GM23338 (cell line): ENCODE results near the gene GUCA1A. TPM values are rescaled to one million over a fixed set of nuclear protein-coding genes. Genes with fewer than 3 reads are reported as not detected.
"Not testable (repeated sequence)": the region's sequence is repeated elsewhere in the genome, so short reads cannot be mapped to it uniquely, and the experiment has no call there.

Source experiments
- ATAC-seq: fragments of 200-7000 bp; cut with Tn5 transposase; 3 replicates; pipeline ENCODE4 v1.9.1; 2020
- DNase-seq: peaks from one replicate; pipeline ENCODE4 v3.0.0-alpha.2; 2015; ENCODE audit warnings: low spot score
- H2AFZ ChIP-seq: fragments of 200-600 bp; sonication (generic); 2 replicates; pipeline ENCODE4 v1.8.0; 2016; ENCODE audit warnings: antibody characterized with exemption, mild to moderate bottlenecking, moderate library complexity
- H3F3A ChIP-seq: fragments of 200-600 bp; sonication (generic); replicated peaks from 2 replicates; pipeline ENCODE4 v1.8.0; 2017; ENCODE audit warnings: antibody characterized with exemption, mixed run types, low read depth
- H3K27ac ChIP-seq: fragments of 200-600 bp; sonication (generic); 2 replicates; pipeline ENCODE4 v1.6.1; 2016; ENCODE audit warnings: low read depth
- H3K27me3 ChIP-seq: fragments of 200-600 bp; sonication (generic); 2 replicates; pipeline ENCODE4 v1.8.0; 2016; ENCODE audit warnings: mild to moderate bottlenecking, mixed run types, moderate library complexity; ENCODE audit not compliant: insufficient read depth
- H3K36me3 ChIP-seq: fragments of 200-600 bp; sonication (generic); 2 replicates; pipeline ENCODE4 v1.8.0; 2016; ENCODE audit warnings: mild to moderate bottlenecking; ENCODE audit not compliant: insufficient read depth
- H3K4me1 ChIP-seq: fragments of 200-600 bp; sonication (generic); 2 replicates; pipeline ENCODE4 v1.8.0; 2016; ENCODE audit warnings: mild to moderate bottlenecking, moderate library complexity; ENCODE audit not compliant: insufficient read depth
- H3K4me2 ChIP-seq: fragments of 200-600 bp; sonication (generic); 2 replicates; pipeline ENCODE4 v1.7.1; 2017; ENCODE audit warnings: mixed run types
- H3K4me3 ChIP-seq: fragments of 200-600 bp; sonication (generic); 2 replicates; pipeline ENCODE4 v1.6.1; 2016; ENCODE audit warnings: mixed run types
- H3K79me2 ChIP-seq: fragments of 200-600 bp; sonication (generic); replicated peaks from 2 replicates; pipeline ENCODE4 v1.8.0; 2017; ENCODE audit warnings: mild to moderate bottlenecking; ENCODE audit not compliant: insufficient read depth
- H3K9me2 ChIP-seq: fragments of 200-600 bp; sonication (generic); 2 replicates; pipeline ENCODE4 v1.8.0; 2017; ENCODE audit not compliant: insufficient read depth
- H4K20me1 ChIP-seq: fragments of 200-600 bp; sonication (generic); replicated peaks from 2 replicates; pipeline ENCODE4 v1.8.0; 2017; ENCODE audit warnings: mild to moderate bottlenecking; ENCODE audit not compliant: insufficient read depth
- H3K27ac Mint-ChIP-seq: 2 replicates; pipeline ENCODE4 v1.8.0; 2020; ENCODE audit warnings: inconsistent platforms, mild to moderate bottlenecking, moderate library complexity, mixed read lengths
- H3K27me3 Mint-ChIP-seq: 3 replicates; pipeline ENCODE4 v1.8.0; 2022; ENCODE audit warnings: low read depth, mild to moderate bottlenecking, moderate library complexity, mixed read lengths, inconsistent platforms; ENCODE audit not compliant: insufficient read depth, poor library complexity
- H3K36me3 Mint-ChIP-seq: 3 replicates; pipeline ENCODE4 v1.8.0; 2021; ENCODE audit warnings: low read depth, mild to moderate bottlenecking, inconsistent platforms, moderate library complexity, mixed read lengths
- H3K4me1 Mint-ChIP-seq: 3 replicates; pipeline ENCODE4 v1.8.0; 2020; ENCODE audit warnings: mild to moderate bottlenecking, inconsistent platforms, mixed read lengths
- H3K4me3 Mint-ChIP-seq: 3 replicates; pipeline ENCODE4 v1.8.0; 2021; ENCODE audit warnings: moderate library complexity, mild to moderate bottlenecking, inconsistent platforms, mixed read lengths
- H3K9me3 Mint-ChIP-seq: 3 replicates; pipeline ENCODE4 v1.8.0; 2020; ENCODE audit warnings: moderate library complexity, mild to moderate bottlenecking, inconsistent platforms, mixed read lengths
- CTCF ChIP-seq, 2 experiments: fragments of 200-600 bp in 1 of 2; sonication (generic) in 1 of 2; conservative IDR thresholded peaks; 2 replicates each; pipeline versions ENCODE4 v1.5.1 to v1.6.1; 2016 to 2017; ENCODE audit warnings: antibody characterized with exemption in 2 of 2, low read depth in 2 of 2, mild to moderate bottlenecking in 2 of 2, moderate library complexity in 1 of 2
- ETS1 ChIP-seq: IDR thresholded peaks from 2 replicates; pipeline ENCODE4 v1.6.1; 2016; ENCODE audit warnings: antibody characterized with exemption
- JUNB ChIP-seq: IDR thresholded peaks from one replicate; pipeline ENCODE4 v1.6.1; 2016; ENCODE audit warnings: antibody characterized with exemption; ENCODE audit not compliant: unreplicated experiment
- polyA plus RNA-seq: library from polyadenylated mRNA; unstranded; fragments of >200 nt; fragmentation: Nextera tagmentation; extraction: Ambion mirVana; gene quantifications from 2 replicates; pipeline ENCODE4 v1.2.1, GENCODE V29; 2016
- total RNA-seq: library from RNA; depleted of rRNA; stranded (reverse); fragments of >200 nt; shearing (Covaris generic); gene quantifications from 2 replicates; pipeline ENCODE4 v1.2.3, GENCODE V29; 2014

Gene GUCA1A
- total and polyA plus RNA-seq, 2 experiments from 2014 or later = 5.2 to 10.6 TPM

GRCh38 chr6:42166444-42167141 is 6.6 kb upstream of the GUCA1A start (continued):
- TF ChIP-seq ETS1 = no peak

GRCh38 chr6:42168650-42169049 is 4.5 kb upstream of the GUCA1A start:
- no peaks in the 10 kb centered on the region for H3K27me3 ChIP-seq
- Mint-ChIP-seq H3K4me1 (peaks cover 31% of the 10 kb centered on the region), H3K27ac (no peak overlapping the region), H3K27me3 (peaks cover 10% of the 10 kb centered on the region), H3K36me3 (no peaks in the 10 kb centered on the region; the same call in 2 of the 3 replicates), H3K4me3 (no peak overlapping the region), H3K9me3 (no peaks in the 10 kb centered on the region)
- DNase-seq = no peak
- no peaks in the 10 kb centered on the region for H3K79me2 ChIP-seq
- 0 out of 2 replicates have a peak, but pooled peaks cover 3% of the 10 kb centered on the region for H3F3A ChIP-seq
- H3K27ac ChIP-seq = no peak overlapping the region
- H3K36me3 ChIP-seq = no peaks in the 10 kb centered on the region
- ATAC-seq = no peak
- H4K20me1 ChIP-seq = no peaks in the 10 kb centered on the region
- H3K4me3 ChIP-seq = no peak overlapping the region
- H3K4me2 ChIP-seq = no peak overlapping the region
- no peaks in the 10 kb centered on the region for H3K9me2 ChIP-seq
- 0 out of 2 replicates have a peak overlapping the region, but pooled peaks have one; percentile 23 for H2AFZ ChIP-seq
- no peak for TF ChIP-seq JUNB
- peak in 1 of 2 experiments; percentile 49; a peak in 2 of 4 replicates for TF ChIP-seq CTCF (conservative IDR thresholded peaks at IDR 0.05; ENCODE audit: low read depth in 2 of 2)
- H3K4me1 ChIP-seq = peaks cover 3% of the 10 kb centered on the region; the same call in 1 of the 2 replicates

GRCh38 chr6:42169780-42170179 is 3.4 kb upstream of the GUCA1A start:
- H3K4me1 ChIP-seq, H3K79me2 ChIP-seq, H4K20me1 ChIP-seq, H3K36me3 ChIP-seq, H3K36me3 Mint-ChIP-seq, H3K4me3 Mint-ChIP-seq, H3K27me3 ChIP-seq, H3K9me3 Mint-ChIP-seq, H3K4me3 ChIP-seq, H3K27me3 Mint-ChIP-seq, H3K4me2 ChIP-seq, DNase-seq, ATAC-seq, H3K9me2 ChIP-seq, H3K27ac ChIP-seq, H3K27ac Mint-ChIP-seq, H3F3A ChIP-seq, H2AFZ ChIP-seq: not testable (repeated sequence)
- peaks cover 23% of the 10 kb centered on the region for H3K4me1 Mint-ChIP-seq
